GM06990 (cell line): ENCODE measurements around the gene ARHGAP45.
A peak's percentile ranks its signal among the peaks of the same experiment; 100 is the strongest.
"Not testable (repeated sequence)": the region's sequence is repeated elsewhere in the genome, so short reads cannot be mapped to it uniquely, and the experiment has no call there.

Experiments
- DNase-seq: peaks from one replicate; pipeline ENCODE4 v3.0.0-alpha.2; 2011; ENCODE audit not compliant: insufficient read length; ENCODE audit errors: extremely low read depth
- H3K27me3 ChIP-seq: replicated peaks from 2 replicates; pipeline ENCODE4 v1.6.0; 2011; ENCODE audit warnings: low read length; ENCODE audit not compliant: control insufficient read depth, insufficient read depth
- H3K36me3 ChIP-seq: 2 replicates; pipeline ENCODE4 v1.5.1; 2011; ENCODE audit warnings: low read length; ENCODE audit not compliant: control insufficient read depth, insufficient read depth
- H3K4me3 ChIP-seq: replicated peaks from 2 replicates; pipeline ENCODE4 v1.5.1; 2011; ENCODE audit warnings: low read depth, mild to moderate bottlenecking, control low read depth, low read length
- CTCF ChIP-seq: IDR thresholded peaks from 2 replicates; pipeline ENCODE4 v1.5.1; 2011; ENCODE audit warnings: low read length, control low read depth, mild to moderate bottlenecking, inconsistent platforms; ENCODE audit not compliant: insufficient read depth, poor library complexity, severe bottlenecking

ARHGAP45 gene

GRCh38 chr19:1128106-1128505 is 61.1 kb downstream of the ARHGAP45 start:
- peaks cover 27% of the 10 kb centered on the region for H3K36me3 ChIP-seq
- DNase-seq: no peak
- H3K27me3 ChIP-seq: no peaks in the 10 kb centered on the region
- no peak overlapping the region for H3K4me3 ChIP-seq
- TF ChIP-seq CTCF: no peak

DNA sequence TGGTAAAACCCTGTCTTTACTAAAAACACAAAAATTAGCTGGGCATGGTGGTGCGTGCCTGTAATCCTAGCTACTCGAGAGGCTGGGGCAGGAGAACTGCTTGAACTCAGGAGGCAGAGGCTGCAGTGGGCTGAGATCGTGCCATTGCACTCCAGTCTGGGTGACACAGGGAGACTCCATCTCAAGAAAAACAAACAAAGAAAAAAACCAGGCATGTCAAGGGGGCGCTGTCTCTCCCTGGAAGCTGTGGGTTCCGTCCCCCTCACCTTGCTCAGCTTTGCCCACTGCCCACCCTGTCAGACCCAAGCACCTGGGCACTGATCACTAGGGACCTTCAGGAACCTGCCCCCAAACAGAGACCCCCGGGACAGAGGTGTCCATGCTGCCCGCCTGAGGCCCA is 62.1 kb downstream of the ARHGAP45 start:
- not testable (repeated sequence) for DNase-seq, H3K4me3 ChIP-seq, H3K27me3 ChIP-seq
- H3K36me3 ChIP-seq: peaks cover 17% of the 10 kb centered on the region

DNA sequence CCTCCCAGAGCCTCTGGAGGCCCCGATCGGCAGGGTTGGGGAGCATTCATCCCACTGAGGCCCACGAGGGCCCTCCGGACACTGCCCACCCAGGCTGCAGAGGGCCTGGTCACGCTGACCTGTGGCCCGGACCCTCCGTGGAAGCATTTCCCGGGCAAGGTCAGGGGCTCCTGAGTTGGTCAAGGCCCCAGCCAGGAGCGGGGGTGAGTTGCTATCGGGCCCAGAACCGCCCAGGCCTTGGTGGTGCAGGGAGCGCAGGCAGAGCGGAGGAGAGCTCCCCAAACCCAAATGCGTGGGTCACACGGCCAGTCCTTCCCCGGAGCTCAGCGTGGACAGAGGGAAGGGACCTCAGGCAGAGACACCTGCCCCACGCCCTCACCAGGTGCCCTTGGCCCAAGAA is 62.6 kb downstream of the ARHGAP45 start:
- Histone ChIP-seq H3K4me3 (no peak overlapping the region), H3K36me3 (peaks cover 14% of the 10 kb centered on the region), H3K27me3 (no peaks in the 10 kb centered on the region)
- no peak for TF ChIP-seq CTCF
- DNase-seq: no peak

- peak; percentile 72 for DNase-seq
- no peak for TF ChIP-seq CTCF
- peaks cover 14% of the 10 kb centered on the region for H3K36me3 ChIP-seq
- no peaks in the 10 kb centered on the region for H3K27me3 ChIP-seq
- H3K4me3 ChIP-seq: peak overlapping the region; percentile 61
These were observed 64.1 kb downstream of the ARHGAP45 start for GRCh38 chr19:1130771-1131717.

DNA sequence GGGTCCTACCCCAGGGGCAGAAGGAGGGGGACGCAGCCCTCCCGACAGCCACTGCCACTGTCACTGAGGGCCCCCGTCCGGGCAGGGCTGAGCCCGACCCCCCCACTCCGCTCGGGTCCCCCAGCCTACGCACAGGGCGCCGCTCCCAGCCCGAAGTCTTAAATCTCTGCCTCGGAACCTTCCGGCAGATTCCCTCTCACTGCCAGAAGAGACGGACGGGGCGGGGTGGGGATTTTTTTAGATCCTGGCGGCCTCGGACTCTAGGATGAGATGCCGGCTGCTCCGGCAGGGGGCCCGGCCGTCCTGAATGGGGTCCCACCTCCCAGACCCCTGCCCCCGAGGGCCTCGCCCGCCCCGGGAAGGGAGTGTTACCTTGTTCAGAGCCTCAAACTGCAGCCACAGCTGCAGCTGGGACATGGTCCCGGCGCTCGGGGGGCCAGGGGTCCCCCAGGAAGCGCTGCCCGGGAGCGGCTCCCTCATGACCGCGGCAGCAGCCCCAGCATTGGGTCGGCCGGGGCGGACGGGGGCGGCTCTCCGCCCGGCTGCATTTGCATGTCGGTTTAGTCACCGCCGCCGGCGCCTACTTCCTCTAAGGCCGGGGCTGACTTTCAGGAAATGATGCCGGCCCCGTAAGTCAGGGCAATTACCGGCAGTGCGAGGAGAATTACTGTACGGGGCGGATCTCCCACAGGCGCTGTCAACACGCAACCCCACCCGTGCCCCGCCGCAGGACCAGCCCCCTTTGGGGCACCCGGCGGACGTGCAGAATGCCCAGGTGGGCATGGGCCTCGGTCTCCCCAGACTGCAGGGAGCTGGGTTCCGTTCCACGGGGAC is 65.0 kb downstream of the ARHGAP45 start:
- no peaks in the 10 kb centered on the region for H3K27me3 ChIP-seq

More for the DNA sequence above, 65.0 kb downstream of the ARHGAP45 start:
- peak; percentile 88 for DNase-seq
- no peak for TF ChIP-seq CTCF
- H3K4me3 ChIP-seq: peak overlapping the region; percentile 61
- peaks cover 8% of the 10 kb centered on the region for H3K36me3 ChIP-seq
